H54 (cell line): ENCODE data around the gene ASCC3.

Experiments
- DNase-seq: peaks from one replicate; pipeline ENCODE4 v3.0.0; 2011; ENCODE audit warnings: low spot score, mixed read lengths; ENCODE audit not compliant: insufficient read length
- FAIRE-seq: peaks from 3 replicates; lab custom pipeline; 2011; peaks lifted over from hg19 to GRCh38; lab: Jason Lieb, UNC
- POLR2A ChIP-seq: IDR thresholded peaks from 2 replicates; pipeline ENCODE4 v1.6.1; 2011; ENCODE audit warnings: low read depth, mild to moderate bottlenecking, low read length

Gene ASCC3

DNA sequence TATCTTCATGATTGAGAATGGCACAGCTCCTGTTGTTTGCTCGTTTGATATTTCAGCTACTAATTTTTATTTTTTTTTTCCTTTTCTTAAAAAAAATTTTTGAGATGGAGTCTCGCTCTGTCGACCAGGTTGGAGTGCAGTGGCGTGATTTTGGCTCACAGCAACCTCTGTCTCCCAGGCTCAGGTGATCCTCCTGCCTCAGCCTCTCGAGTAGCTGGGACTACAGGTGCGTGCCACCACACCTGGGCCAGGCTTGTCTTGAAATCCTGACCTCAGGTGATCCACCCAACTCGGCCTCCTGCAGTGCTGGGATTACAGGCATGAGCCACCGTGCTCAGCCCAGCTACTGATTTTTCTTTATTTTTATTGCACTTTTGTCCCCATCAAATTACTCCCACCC is 266.2 kb downstream of the ASCC3 start:
- DNase-seq (no peak), FAIRE-seq (no peak)
- TF ChIP-seq POLR2A = no peak

DNA sequence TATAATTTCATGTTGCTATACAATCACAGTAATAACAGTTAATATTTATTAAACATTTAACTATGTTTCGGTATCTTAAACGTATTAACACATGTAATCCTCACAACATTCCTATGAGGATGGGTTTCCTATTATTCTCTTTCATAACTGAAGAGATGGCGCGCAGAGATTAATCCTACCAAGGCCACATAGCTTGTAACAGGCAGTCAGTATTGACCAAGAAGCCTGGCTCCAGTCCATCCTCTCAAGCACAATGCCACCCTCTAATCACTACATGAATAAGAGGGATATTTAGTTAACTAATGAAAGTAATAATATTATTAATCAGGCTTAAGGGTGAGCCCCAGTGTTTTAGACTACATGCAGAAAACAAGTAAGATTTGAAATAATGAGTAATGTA is 266.7 kb downstream of the ASCC3 start:
- DNase-seq (no peak), FAIRE-seq (no peak)
- no peak for TF ChIP-seq POLR2A

DNA sequence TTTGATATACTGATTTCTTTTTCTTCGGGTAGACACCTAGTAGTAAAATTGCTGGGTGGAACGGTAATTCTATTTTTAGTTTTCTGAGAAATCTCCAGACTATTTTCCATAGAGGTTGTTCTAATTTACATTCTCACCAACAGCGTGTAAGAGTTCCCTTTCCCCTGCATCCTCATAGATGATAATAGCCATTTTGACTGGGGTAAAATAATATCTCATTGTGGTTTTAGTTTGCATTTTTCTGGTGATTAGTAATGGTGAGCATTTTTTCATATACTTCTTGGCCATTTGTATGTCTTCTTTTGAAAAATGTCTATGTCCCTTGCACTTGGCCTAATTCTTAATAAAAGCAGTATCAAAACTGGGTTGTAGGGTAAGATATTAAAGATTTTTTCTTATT is 267.5 kb downstream of the ASCC3 start:
- TF ChIP-seq POLR2A = no peak
- DNase-seq (no peak), FAIRE-seq (no peak)

DNA sequence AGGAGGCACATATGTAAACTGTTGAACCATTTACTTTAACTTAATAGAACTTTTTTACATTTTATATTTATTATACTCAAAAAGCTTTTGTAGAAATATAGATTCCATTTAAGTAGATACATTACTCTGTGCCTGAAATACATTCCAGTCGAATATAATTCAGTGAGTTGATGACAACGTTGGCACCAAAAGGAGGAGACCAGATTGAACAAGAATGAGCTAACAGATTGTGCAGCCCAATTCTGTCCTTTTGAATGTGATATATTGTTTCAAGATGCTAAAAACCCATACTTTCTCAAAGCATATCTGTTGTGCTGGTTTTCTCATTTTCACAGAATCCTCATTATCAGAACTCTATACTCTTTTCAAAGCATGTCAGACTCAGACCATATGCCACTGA is 269.0 kb downstream of the ASCC3 start:
- no peak for FAIRE-seq
- TF ChIP-seq POLR2A = no peak
- no peak for DNase-seq

DNA sequence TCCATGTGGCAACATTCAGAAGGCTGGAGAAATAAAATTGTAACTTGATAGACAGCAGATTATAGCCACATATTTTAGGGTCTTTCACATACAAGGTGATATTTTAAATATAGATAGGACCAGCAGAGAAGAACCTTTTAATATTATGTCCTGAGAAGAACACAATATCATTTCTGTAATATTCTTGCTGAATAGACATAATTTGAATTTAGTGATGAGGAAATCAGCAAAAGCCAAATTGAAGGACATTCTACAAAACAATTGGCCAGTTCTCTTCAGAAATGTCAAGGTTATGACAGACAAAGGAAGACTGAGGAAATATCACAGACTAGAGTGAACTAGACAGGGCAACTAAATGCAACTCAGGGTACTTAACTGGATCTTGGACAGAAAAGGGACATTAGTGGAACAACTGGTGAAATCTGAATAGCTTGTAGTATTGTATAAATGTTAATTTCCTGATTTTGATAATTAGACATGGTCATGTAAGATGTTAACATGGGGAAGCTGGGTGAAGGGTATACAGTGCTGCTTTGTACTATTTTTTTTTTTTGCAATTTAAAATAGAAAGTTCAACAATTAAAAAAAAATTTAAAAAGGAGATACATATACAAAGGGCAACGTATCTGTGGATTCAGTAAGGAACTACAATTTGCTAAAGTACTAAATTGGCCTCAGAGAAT is 281.9 kb downstream of the ASCC3 start:
- FAIRE-seq = no peak
- no peak for DNase-seq
- TF ChIP-seq POLR2A = no peak

DNA sequence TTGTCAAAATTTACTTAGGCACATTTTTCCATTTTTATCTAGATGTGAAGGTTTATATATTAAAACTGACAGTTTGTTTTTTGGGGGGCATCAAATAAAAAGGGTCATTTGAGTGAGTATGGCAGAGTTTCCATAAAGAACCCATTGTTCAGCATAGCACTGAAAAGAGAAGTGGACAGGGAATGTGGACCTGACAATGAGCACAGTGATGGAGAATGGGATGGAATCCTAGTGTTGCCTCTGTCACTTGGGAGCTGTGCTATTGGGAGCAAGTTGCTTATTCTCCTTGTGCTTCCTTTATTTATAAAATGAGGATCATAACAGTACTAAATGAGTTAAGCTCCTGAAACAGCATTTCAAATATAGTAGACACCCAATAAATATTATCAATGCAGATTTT is 285.7 kb downstream of the ASCC3 start:
- TF ChIP-seq POLR2A = no peak
- no peak for FAIRE-seq
- no peak for DNase-seq

DNA sequence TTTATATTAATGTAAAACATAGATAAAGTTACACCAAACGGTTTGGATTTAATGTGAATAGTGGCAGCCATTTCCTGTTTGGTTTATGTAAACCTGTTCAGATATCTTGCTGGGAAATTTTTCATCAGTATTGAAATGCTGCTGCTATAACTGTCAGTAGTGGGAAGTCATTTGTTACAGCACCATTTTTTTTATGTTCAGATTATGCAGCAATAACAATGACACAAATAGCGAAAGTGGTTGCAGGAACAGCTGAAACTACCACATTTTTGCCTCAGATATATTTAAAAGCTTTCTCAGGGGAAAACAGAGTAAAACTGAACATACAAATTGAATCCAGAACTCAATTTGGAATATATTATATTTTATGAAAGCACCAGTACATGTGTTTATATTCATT is 287.6 kb downstream of the ASCC3 start:
- DNase-seq = no peak

DNA sequence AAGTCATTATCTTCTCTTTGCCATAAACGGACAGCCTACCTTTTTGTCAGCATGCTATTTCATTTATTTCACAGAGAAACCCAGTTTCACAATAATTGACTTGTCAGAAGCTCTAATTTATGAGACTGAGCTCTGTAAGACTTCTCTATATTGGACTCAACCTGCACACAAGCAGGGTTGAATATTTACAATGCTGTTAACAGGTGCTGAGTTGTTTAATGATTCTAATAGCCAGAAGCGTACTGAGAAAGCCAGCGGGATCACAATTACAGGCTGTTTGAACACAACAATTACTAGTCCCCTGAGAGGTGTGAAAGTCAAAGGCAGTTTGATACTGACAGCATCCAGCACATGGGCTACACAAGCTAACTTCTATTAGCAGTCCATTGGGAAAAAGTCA is 288.2 kb downstream of the ASCC3 start:
- no peak for FAIRE-seq

More for the DNA sequence above, 287.6 kb downstream of the ASCC3 start:
- TF ChIP-seq POLR2A = no peak
- no peak for FAIRE-seq

DNA sequence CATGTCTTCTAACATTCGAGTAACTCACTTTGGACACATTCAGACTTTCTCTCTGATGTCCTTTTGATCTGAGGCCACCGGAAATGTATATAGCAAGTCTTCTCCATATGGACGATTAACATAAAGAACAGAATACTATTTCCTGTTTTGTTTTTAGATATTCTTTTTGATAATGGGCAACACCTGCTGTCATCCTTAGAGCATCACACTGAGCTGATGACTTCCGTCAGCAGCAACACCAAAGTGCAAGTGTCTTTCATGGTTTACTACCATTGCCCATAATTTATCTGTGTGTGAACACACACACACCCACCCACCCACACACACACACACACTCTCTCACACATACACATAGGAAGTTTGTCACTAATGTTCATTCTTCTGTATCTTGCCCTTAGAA is 303.7 kb downstream of the ASCC3 start:
- DNase-seq (no peak), FAIRE-seq (no peak)
- TF ChIP-seq POLR2A = no peak

More for the DNA sequence above, 288.2 kb downstream of the ASCC3 start:
- TF ChIP-seq POLR2A = no peak
- no peak for DNase-seq

DNA sequence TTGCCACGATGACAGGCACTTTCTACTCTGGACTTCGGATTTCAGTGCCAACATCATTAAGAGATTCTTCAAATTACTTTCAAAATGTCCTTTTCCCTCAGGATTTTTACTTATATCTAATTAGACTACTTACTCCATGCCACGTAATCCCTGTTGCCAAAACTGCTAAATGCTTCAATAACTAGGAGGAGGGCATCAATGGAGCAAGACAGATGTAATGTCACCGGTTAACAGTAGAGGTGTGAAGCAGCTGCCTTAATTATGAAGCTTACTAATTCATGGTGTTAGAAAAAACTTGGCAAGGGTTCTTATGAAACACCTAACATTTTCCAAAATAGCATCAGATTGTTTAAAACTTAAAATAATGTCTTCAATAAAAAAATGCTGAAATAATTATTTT is 305.2 kb downstream of the ASCC3 start:
- no peak for DNase-seq
- FAIRE-seq = no peak
- TF ChIP-seq POLR2A = no peak

DNA sequence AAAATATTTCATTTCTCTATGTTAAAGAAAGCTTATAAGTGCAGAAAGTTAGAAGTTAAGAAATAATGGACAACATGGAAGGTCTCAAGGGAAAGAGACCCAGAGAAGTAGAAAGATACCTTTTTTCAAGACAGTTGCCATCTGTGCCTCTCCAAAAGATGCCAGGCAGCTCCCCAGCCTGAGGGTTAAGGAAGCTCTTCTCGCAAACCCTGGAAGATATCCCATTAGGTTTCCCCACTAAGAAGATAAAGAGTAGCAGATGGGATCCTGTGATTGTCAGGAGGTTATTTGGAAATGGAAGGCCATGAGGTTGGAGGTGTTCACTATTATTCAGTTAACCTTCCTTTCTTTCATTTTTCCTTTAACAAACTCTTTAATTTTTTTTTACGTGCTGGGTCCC is 306.3 kb downstream of the ASCC3 start:
- FAIRE-seq = no peak
- DNase-seq = no peak
- TF ChIP-seq POLR2A = no peak

DNA sequence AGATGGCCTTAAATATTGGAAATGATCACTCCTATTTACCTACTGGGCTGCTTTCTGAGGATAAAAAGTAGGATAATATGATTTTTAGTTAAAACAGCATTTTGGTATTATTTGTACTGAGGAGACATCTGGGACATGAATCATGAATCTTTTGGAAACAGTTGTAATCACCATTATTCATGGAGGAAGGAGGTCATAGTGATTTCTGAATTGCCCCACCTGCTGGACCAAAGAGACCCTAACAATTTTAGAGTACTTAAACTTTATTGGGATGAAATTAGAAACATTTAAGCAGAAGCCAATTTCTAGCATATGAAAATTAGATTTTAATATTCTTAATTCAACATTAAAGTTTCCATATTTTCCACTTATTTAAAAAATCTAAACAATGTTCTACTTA is 308.0 kb downstream of the ASCC3 start:
- no peak for TF ChIP-seq POLR2A
- DNase-seq = no peak
- no peak for FAIRE-seq

DNA sequence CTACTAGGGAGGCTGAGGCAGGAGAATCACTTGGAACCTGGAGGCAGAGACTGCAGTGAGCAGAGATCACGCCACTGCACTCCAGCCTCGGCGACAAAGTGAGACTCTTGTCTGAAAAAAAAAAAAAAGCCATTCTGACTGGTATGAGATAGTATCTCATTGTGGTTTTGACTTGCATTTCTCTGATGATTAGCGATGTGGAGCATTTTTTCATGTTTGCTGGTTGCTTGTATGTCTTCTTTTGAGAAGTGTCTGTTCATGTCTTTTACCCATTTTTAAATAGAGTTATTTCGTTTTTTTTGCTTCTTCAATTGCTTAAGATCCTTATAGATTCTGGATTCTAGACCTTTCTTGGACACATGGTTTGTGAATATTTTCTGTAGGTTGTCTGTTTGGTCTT is 312.9 kb downstream of the ASCC3 start:
- FAIRE-seq (no peak), DNase-seq (no peak)
- TF ChIP-seq POLR2A = no peak

DNA sequence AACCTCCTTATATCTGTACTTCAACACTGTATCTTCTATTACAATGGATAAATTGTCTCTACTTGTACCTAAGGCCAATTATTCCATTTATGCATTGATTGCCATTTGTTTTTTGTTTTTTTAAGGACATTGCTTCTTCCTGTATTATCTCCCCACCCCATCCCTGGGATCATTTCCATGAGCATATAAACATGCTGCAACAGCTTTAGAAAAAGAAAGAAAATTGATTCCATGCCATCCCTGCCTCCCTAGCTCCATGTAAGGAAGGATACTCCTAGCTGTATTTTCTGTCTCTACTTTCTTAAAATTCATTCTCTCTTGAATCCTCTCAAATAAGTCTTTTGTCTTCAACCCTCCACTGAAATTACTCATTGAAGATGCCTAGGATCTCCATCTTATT is 314.6 kb downstream of the ASCC3 start:
- FAIRE-seq (no peak), DNase-seq (no peak)
- no peak for TF ChIP-seq POLR2A

DNA sequence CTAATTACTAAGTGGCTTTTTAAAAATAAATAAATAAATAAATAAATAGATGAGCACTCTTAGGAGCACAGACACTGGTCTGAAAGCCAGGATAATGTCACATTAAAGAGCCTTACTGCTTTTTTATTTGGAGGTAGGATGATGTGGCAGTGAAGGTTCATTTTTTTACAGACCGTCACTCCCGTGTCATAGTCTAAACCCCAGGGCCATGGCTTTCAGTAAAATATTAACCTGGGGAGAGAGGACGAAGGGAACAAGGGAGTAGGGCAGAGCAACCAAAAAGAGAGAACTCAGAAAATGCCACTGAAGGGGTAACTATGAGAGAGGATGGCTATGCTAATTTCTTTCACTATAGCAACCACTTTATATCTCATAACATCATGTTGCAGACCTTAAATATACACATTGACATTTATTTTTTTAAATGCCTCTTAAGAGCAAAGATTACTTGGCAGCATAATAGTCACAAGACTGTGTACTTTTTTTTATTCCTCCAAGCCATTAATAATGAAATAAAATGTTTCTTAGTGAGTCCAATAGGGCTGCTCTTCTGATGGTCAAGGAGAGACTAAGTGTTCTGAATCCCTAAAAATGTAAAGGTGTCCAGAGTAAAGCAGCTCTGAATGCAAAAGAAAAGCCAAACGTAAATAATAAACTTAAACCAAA is 315.6 kb downstream of the ASCC3 start:
- DNase-seq = no peak
- TF ChIP-seq POLR2A = no peak
- no peak for FAIRE-seq

DNA sequence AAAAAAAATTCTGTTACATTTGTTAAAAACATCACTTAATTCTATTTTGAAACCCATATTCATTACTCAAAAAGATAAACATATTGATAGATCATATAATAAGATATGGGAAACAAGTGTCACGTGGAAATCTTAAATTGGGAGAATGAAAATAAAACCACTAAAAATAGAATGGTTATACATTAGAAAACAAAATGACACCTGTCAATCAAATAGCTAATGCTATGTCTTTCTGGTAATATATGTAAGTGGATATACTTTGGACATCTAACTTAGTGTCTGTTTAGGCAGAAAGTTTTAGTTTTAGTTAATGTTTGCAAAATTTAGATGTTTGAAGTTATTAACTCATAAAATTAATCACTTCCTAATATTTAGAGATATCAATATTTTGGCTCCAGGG is 321.3 kb downstream of the ASCC3 start:
- no peak for TF ChIP-seq POLR2A
- no peak for FAIRE-seq
- no peak for DNase-seq
